ENCODE measurements around the gene SCEL. TPM values are rescaled to one million over a fixed set of nuclear protein-coding genes. Genes with fewer than 3 reads are reported as not detected.

SCEL gene
- polyA plus RNA-seq, 1 donor from 2014 or later, result 0.24 TPM

DNA sequence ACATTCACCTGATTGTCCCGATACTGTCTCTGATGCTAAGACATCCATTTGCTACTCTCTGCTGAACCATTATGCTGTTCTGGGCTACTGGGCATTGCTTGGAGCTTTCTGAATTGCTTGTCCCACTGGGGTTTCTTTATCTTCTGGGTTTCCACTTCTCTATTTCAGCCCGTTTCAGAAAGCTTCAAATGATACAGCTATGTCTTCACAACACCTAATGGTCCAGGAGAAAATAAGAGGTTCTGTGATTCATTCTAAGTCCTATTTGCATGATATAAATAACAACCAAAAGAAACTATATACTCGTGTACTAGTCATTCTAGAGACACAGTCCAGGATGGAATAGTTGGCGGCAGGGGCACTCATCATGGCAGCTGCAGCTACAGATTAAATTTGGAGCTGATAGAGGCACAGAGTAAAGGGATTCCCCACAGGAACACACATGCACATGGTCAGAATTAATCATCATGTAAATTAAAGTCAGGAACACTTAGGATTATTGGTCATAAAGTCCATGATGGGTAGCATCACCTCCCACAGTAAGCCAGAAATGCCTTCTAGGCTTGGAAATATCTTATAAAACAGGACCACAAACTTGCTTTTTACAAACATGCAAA, 33.3 kb upstream of the SCEL start:
- no peaks in the 10 kb centered on the region for H3K27me3 ChIP-seq (ENCODE audit: insufficient read depth, low read depth, low read length)
- no peak overlapping the region for H3K27ac ChIP-seq (ENCODE audit: low read length)
- H3K9ac ChIP-seq (ENCODE audit: low read length), result no peak overlapping the region
- no peaks in the 10 kb centered on the region for H3K9me2 ChIP-seq (ENCODE audit: insufficient read depth, low read length)
- H2AFZ ChIP-seq (ENCODE audit: low read depth, low read length), result no peak overlapping the region
- H3K36me3 ChIP-seq (ENCODE audit: insufficient read depth, low read length), result no peaks in the 10 kb centered on the region
- no peaks in the 10 kb centered on the region for H4K20me1 ChIP-seq (ENCODE audit: insufficient read depth)
- H3K9me3 ChIP-seq (ENCODE audit: low read length), result no peaks in the 10 kb centered on the region
- TF ChIP-seq, protein P1, sequence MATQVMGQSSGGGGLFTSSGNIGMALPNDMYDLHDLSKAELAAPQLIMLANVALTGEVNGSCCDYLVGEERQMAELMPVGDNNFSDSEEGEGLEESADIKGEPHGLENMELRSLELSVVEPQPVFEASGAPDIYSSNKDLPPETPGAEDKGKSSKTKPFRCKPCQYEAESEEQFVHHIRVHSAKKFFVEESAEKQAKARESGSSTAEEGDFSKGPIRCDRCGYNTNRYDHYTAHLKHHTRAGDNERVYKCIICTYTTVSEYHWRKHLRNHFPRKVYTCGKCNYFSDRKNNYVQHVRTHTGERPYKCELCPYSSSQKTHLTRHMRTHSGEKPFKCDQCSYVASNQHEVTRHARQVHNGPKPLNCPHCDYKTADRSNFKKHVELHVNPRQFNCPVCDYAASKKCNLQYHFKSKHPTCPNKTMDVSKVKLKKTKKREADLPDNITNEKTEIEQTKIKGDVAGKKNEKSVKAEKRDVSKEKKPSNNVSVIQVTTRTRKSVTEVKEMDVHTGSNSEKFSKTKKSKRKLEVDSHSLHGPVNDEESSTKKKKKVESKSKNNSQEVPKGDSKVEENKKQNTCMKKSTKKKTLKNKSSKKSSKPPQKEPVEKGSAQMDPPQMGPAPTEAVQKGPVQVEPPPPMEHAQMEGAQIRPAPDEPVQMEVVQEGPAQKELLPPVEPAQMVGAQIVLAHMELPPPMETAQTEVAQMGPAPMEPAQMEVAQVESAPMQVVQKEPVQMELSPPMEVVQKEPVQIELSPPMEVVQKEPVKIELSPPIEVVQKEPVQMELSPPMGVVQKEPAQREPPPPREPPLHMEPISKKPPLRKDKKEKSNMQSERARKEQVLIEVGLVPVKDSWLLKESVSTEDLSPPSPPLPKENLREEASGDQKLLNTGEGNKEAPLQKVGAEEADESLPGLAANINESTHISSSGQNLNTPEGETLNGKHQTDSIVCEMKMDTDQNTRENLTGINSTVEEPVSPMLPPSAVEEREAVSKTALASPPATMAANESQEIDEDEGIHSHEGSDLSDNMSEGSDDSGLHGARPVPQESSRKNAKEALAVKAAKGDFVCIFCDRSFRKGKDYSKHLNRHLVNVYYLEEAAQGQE (IDR thresholded peaks at IDR 0.05; ENCODE audit: borderline replicate concordance), result no peak
- TF ChIP-seq EZH2 (IDR thresholded peaks at IDR 0.05; ENCODE audit: borderline replicate concordance, insufficient read depth, low read length, poor library complexity, severe bottlenecking) (no peak), POLR2AphosphoS5 (IDR thresholded peaks at IDR 0.05) (no peak), CTCF (IDR thresholded peaks at IDR 0.05; ENCODE audit: poor library complexity, severe bottlenecking) (no peak), TAF1 (IDR thresholded peaks at IDR 0.05; ENCODE audit: low read depth) (no peak), SMC3 (conservative IDR thresholded peaks at IDR 0.05; ENCODE audit: poor library complexity) (no peak), EP300 (conservative IDR thresholded peaks at IDR 0.05; ENCODE audit: poor library complexity, severe bottlenecking) (no peak), RAD21 (conservative IDR thresholded peaks at IDR 0.05) (no peak), MXI1 (conservative IDR thresholded peaks at IDR 0.05; ENCODE audit: poor library complexity, severe bottlenecking) (no peak)
- no peaks in the 10 kb centered on the region for H3K79me2 ChIP-seq (replicated peaks; ENCODE audit: insufficient read depth, low read length)
- H3K4me2 ChIP-seq (ENCODE audit: low read length), result no peak overlapping the region
- H3K4me3 ChIP-seq (ENCODE audit: low read length), result no peak overlapping the region
- no peaks in the 10 kb centered on the region for H3F3A ChIP-seq (ENCODE audit: insufficient read depth, low read length, poor library complexity, severe bottlenecking)

DNA sequence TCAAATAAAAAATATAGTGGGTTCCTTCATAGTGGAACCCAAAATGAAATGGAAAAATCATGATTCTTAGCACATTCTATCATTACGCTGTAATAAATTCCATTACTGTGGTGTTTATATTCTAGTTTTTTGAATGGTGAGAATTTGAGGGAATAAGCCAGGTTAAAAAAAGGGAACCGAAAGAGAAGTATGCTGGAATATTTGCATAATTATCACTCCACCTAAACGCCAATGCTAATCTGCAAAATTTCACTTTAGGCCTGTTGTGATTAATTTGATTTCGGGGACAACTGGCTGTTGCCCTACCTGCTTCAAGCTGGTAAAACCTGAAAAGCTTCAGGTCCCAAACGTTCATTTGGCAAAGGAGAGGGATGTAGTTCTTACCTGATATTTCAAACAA, 32.1 kb upstream of the SCEL start:
- H3K36me3 ChIP-seq (ENCODE audit: insufficient read depth, low read length), result no peaks in the 10 kb centered on the region
- H3K4me2 ChIP-seq (ENCODE audit: low read length), result no peak overlapping the region
- H2AFZ ChIP-seq (ENCODE audit: low read depth, low read length), result no peak overlapping the region
- H3F3A ChIP-seq (ENCODE audit: insufficient read depth, low read length, poor library complexity, severe bottlenecking), result no peaks in the 10 kb centered on the region
- no peak for TF ChIP-seq CTCF (IDR thresholded peaks at IDR 0.05; ENCODE audit: poor library complexity, severe bottlenecking)
- TF ChIP-seq TAF1 (IDR thresholded peaks at IDR 0.05; ENCODE audit: low read depth), result no peak
- no peak for TF ChIP-seq RAD21 (conservative IDR thresholded peaks at IDR 0.05)
- TF ChIP-seq POLR2AphosphoS5 (IDR thresholded peaks at IDR 0.05), result no peak
- TF ChIP-seq, protein P1 (IDR thresholded peaks at IDR 0.05; ENCODE audit: borderline replicate concordance), result no peak
- no peak for TF ChIP-seq SMC3 (conservative IDR thresholded peaks at IDR 0.05; ENCODE audit: poor library complexity)
- no peak for TF ChIP-seq EZH2 (IDR thresholded peaks at IDR 0.05; ENCODE audit: borderline replicate concordance, insufficient read depth, low read length, poor library complexity, severe bottlenecking)
- no peak for TF ChIP-seq MXI1 (conservative IDR thresholded peaks at IDR 0.05; ENCODE audit: poor library complexity, severe bottlenecking)
- no peak for TF ChIP-seq EP300 (conservative IDR thresholded peaks at IDR 0.05; ENCODE audit: poor library complexity, severe bottlenecking)
- H3K9ac ChIP-seq (ENCODE audit: low read length), result no peak overlapping the region
- H3K9me3 ChIP-seq (ENCODE audit: low read length), result no peaks in the 10 kb centered on the region
- no peak overlapping the region for H3K27ac ChIP-seq (ENCODE audit: low read length)
- H3K27me3 ChIP-seq (ENCODE audit: insufficient read depth, low read depth, low read length), result no peaks in the 10 kb centered on the region
- no peaks in the 10 kb centered on the region for H4K20me1 ChIP-seq (ENCODE audit: insufficient read depth)
- no peaks in the 10 kb centered on the region for H3K9me2 ChIP-seq (ENCODE audit: insufficient read depth, low read length)
- H3K4me3 ChIP-seq (ENCODE audit: low read length), result no peak overlapping the region
- no peaks in the 10 kb centered on the region for H3K79me2 ChIP-seq (replicated peaks; ENCODE audit: insufficient read depth, low read length)
